AG09309 (cell line): Measurements from ENCODE around the gene PTPRO.

Source experiments
- DNase-seq: peaks from one replicate; pipeline ENCODE4 v3.0.0-alpha.2; 2010; ENCODE audit warnings: low read depth
- H3K4me3 ChIP-seq: 2 replicates; pipeline ENCODE4 v1.5.1; 2011; ENCODE audit warnings: mild to moderate bottlenecking, low read depth, low read length, moderate library complexity; ENCODE audit not compliant: control insufficient read depth
- CTCF ChIP-seq: IDR thresholded peaks from 2 replicates; pipeline ENCODE4 v1.5.1; 2011; ENCODE audit warnings: mild to moderate bottlenecking, low read depth, low read length, inconsistent platforms; ENCODE audit not compliant: insufficient read depth, control insufficient read depth; ENCODE audit errors: missing control alignments

The PTPRO gene

DNA sequence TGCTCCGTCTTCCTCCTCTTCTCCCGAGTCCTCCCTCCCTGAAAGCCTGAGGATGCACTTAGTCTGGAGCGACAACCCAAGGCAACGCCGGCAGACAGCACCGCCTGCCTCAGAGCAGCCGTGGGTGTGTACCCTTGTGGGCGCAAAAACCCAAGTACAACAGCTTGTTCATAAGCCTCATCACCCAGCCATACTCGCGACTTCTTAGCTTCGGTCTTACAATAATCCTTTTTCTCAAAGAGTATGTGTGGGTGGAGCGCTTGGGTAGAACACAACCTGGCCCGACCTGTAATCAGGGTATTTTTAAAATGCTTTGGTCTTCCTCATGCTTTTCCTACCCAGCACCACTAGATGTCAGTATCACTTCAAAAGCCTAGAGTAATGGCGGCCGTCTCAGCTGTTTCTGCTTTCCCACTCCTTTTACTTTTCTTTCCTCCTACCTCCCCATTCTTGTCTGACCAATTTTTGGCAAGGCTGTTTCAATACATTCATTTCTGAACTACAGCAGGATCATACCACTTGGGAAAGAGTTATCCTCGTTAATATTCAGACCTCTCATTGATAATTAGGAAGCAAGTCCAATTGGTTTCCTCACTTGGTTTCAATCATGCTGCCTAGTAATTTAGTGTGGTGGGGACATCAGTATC is 268.0 kb downstream of the PTPRO start:
- TF ChIP-seq CTCF, result peak; percentile 92
- H3K4me3 ChIP-seq, result peak overlapping the region; percentile 32
- peak; percentile 37 for DNase-seq

DNA sequence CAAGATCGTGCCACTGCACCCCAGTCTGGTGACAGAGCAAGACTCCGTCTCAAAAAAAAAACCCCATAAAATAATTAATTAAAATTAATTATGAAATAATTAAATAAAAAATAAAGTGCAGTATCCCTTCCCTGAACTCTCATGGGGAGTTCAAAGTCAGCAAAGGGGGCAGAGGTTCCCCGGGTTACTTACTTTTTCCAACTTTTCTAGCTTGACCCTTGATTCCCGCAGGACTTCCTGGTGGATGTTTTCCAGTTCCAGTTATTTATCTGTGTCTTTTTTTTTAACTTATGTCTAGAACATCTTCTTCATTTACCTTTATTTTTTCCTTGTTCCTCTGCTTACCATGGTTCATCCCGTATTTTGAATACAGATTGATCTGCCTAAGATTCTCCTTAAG is 269.5 kb downstream of the PTPRO start:
- DNase-seq, result no peak
- no peak overlapping the region for H3K4me3 ChIP-seq
- no peak for TF ChIP-seq CTCF

GRCh38 chr12:15592934-15593333 is 270.6 kb downstream of the PTPRO start:
- no peak overlapping the region for H3K4me3 ChIP-seq
- peak; percentile 24 for TF ChIP-seq CTCF
- no peak for DNase-seq

GRCh38 chr12:15596174-15596573 is 273.9 kb downstream of the PTPRO start:
- TF ChIP-seq CTCF, result no peak
- H3K4me3 ChIP-seq, result no peak overlapping the region
- DNase-seq, result no peak

DNA sequence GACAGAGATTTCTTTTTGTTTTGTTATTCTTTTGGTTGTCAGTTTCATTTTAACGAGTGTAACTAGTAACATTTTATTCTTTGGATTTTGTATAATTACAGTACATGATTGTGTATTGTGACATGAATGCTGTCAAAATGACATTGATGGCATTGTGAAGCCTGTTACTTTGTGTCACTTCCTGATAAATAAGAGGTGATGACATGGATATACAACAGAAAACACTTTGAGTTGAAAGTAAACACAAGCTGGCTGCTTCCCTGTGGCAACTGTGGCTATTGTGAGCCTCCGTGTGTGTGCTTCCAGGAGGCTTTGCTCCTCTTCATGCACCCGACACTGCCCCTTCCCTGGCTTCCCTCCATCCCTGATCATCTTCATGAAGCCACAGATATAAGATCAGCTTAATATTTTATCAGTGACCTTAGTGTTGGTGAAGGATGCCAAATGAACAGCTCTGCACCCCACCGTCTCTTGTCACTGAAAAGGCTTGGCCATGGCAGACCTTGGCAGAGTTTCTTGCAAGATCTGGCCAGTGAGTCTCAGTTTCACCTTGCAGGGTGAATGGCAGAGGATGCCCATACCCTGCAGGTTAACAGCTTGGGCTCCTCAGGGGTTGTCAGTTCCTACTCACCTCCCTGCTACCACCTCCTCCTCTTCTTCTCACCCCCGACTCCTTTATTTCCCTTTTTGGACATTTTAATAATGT is 275.0 kb downstream of the PTPRO start:
- no peak overlapping the region for H3K4me3 ChIP-seq
- DNase-seq, result no peak
- TF ChIP-seq CTCF, result no peak

DNA sequence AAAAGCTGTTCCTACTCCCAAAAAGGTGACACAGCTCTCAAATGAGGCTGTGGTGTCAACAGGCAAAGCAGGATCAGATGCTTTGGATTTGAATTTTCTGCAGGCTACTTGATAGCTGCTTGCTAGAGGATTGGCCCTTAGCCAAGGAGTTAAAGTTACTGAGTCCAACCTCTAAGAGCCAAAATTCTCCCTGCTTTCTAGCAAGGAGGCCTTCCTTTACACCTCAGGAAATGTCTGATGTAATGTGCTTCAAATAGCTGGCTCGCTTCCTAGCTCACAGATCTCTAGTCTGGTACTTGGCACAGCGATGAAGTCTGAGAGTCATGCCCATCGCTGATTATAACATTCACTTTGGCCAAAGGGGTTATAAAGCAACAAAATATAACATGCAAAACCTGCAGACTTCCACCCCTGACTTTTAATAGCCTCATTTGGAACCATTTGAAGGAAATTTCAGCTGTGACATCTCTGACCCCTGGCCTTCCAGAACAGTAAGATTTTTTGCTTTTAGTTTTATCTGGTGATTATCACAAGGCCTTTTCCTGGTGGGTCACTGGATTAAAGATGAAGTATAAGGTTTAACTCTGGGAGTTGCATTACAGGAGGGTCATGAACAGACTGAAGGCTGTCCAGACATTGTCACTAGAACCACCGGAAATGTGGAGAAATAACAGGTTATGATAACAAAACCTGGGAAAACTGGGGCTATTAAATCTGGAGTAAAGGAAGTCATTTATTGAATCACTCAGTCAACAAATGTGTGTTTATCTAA is 277.1 kb downstream of the PTPRO start:
- no peak overlapping the region for H3K4me3 ChIP-seq
- DNase-seq, result peak; percentile 77
- no peak for TF ChIP-seq CTCF
